Activated CD8-positive, alpha-beta T cell treated with anti-CD3 and anti-CD28 coated beads, Interleukin-2, amount 10 ng/mL, durations not matched to agents 7 days and 5 days (primary cell): ENCODE results near the gene MEGF8. TPM values are rescaled to one million over a fixed set of nuclear protein-coding genes. Genes with fewer than 3 reads are reported as not detected.
A peak's percentile ranks its signal among the peaks of the same experiment; 100 is the strongest.

ENCODE experiments used
- ATAC-seq: fragments of 150-1000 bp; cut with Tn5 transposase; one replicate; pipeline ENCODE4 v1.10.0; 2021; ENCODE audit warnings: moderate library complexity
- CTCF ChIA-PET: fragments of 350-600 bp; sonication (Branson Sonifier 250); formaldehyde crosslinking; loops from one replicate; lab custom pipeline; 2021; ENCODE audit warnings: antibody characterized with exemption; lab: Charles Lee
- POLR2A ChIA-PET: fragments of 350-600 bp; sonication (Branson Sonifier 250); formaldehyde crosslinking; loops from one replicate; lab custom pipeline; 2021; ENCODE audit warnings: antibody characterized with exemption; lab: Charles Lee
- DNase-seq: peaks from one replicate; pipeline ENCODE4 v3.0.0-alpha.2; 2020
- H3K27ac Mint-ChIP-seq: one replicate; pipeline ENCODE4 v1.8.0; 2021; ENCODE audit warnings: mild to moderate bottlenecking, mixed read lengths
- H3K27me3 Mint-ChIP-seq: one replicate; pipeline ENCODE4 v1.8.0; 2021; ENCODE audit warnings: low read depth, mixed read lengths
- H3K36me3 Mint-ChIP-seq: one replicate; pipeline ENCODE4 v1.8.0; 2021; ENCODE audit warnings: low read depth, mixed read lengths
- H3K4me1 Mint-ChIP-seq: one replicate; pipeline ENCODE4 v1.8.0; 2021; ENCODE audit warnings: low read depth, mixed read lengths
- H3K4me3 Mint-ChIP-seq: one replicate; pipeline ENCODE4 v1.8.0; 2021; ENCODE audit warnings: mild to moderate bottlenecking, mixed read lengths
- H3K9me3 Mint-ChIP-seq: one replicate; pipeline ENCODE4 v1.8.0; 2022; ENCODE audit warnings: mixed read lengths; ENCODE audit not compliant: insufficient read depth
- total RNA-seq, 2 experiments: library from RNA; stranded (reverse); gene quantifications; one replicate each; pipeline ENCODE4 v1.2.3, GENCODE V29; 2021

Gene MEGF8
- total RNA-seq, 2 experiments from 2014 or later, result 5.0 to 5.9 TPM

DNA sequence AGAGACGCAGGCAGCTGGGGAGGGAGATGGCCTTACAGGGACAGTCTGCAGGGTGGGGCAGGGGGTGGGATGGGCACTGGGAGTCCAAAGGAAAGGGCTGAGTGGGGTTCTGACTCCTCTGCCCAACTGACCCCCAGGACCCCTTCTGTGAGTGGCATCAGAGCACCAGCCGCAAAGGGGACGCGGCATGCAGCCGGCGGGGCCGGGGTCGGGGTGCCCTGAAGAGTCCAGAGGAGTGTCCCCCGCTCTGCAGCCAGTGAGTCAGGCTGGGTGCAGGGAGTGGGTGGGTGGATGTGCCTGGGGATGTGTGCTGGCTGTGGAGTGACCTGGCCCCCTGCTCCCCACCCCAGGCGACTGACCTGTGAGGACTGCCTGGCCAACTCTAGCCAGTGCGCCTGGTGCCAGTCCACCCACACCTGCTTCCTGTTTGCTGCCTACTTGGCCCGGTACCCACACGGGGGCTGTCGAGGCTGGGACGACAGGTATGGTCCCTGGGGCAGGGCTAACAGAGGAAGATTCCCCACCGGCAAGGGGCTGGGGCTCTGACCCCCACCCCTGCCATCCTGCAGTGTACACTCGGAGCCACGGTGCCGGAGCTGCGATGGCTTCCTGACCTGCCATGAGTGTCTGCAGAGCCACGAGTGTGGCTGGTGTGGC, 25.8 kb downstream of the MEGF8 start:
- H3K27ac Mint-ChIP-seq, result no peak overlapping the region

GRCh38 chr19:42352301-42353259, 27.1 kb downstream of the MEGF8 start:
- no peak overlapping the region for H3K4me3 Mint-ChIP-seq
- H3K36me3 Mint-ChIP-seq, result no peaks in the 10 kb centered on the region
- no peaks in the 10 kb centered on the region for H3K27me3 Mint-ChIP-seq
- peak; percentile 67 for ATAC-seq
- peak; percentile 39 for DNase-seq
- H3K4me1 Mint-ChIP-seq, result no peaks in the 10 kb centered on the region
- H3K27ac Mint-ChIP-seq, result no peak overlapping the region
- ChIA-PET CTCF (no interaction called here), POLR2A (no interaction called here)
- H3K9me3 Mint-ChIP-seq, result no peaks in the 10 kb centered on the region

More for the DNA sequence above, 25.8 kb downstream of the MEGF8 start:
- Mint-ChIP-seq H3K36me3 (no peaks in the 10 kb centered on the region), H3K9me3 (no peaks in the 10 kb centered on the region), H3K4me3 (no peak overlapping the region), H3K4me1 (no peaks in the 10 kb centered on the region), H3K27me3 (no peaks in the 10 kb centered on the region)
- DNase-seq (no peak), ATAC-seq (no peak)
- CTCF ChIA-PET, result no interaction called here
- POLR2A ChIA-PET, result no interaction called here

- DNase-seq (no peak), ATAC-seq (no peak)
- H3K4me3 Mint-ChIP-seq, result no peak overlapping the region
- no peak overlapping the region for H3K27ac Mint-ChIP-seq
- H3K9me3 Mint-ChIP-seq, result no peaks in the 10 kb centered on the region
- ChIA-PET POLR2A (no interaction called here), CTCF (no interaction called here)
- no peaks in the 10 kb centered on the region for H3K27me3 Mint-ChIP-seq
- no peaks in the 10 kb centered on the region for H3K36me3 Mint-ChIP-seq
- H3K4me1 Mint-ChIP-seq, result peaks cover 2% of the 10 kb centered on the region
These were observed 28.0 kb downstream of the MEGF8 start for GRCh38 chr19:42353341-42354015.

DNA sequence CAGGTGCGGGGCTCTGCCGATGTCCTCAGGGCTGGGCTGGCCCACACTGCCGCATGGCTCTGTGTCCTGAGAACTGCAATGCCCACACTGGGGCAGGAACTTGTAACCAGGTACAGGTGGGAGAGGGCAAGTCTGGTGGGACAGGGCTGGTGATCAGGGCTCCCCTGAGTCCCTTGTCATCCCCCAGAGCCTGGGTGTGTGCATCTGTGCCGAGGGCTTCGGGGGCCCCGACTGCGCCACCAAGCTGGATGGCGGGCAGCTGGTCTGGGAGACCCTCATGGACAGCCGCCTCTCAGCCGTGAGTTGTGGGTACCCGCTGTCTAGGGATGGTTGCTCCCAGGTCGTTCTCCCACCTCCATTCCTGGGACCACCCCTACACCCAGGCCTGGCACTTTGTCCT, 30.5 kb downstream of the MEGF8 start:
- H3K4me1 Mint-ChIP-seq, result peaks cover 7% of the 10 kb centered on the region
- no peak for DNase-seq
- no peaks in the 10 kb centered on the region for H3K36me3 Mint-ChIP-seq
- H3K4me3 Mint-ChIP-seq, result no peak overlapping the region
- CTCF ChIA-PET, result no interaction called here
- H3K9me3 Mint-ChIP-seq, result no peaks in the 10 kb centered on the region
- H3K27ac Mint-ChIP-seq, result no peak overlapping the region
- ATAC-seq, result no peak
- POLR2A ChIA-PET, result interaction anchor here (0.5 kb wide), 1 partner anchor 26 kb away, joined by 3 read pairs; no protein-coding TSS in a partner anchor
- no peaks in the 10 kb centered on the region for H3K27me3 Mint-ChIP-seq

DNA sequence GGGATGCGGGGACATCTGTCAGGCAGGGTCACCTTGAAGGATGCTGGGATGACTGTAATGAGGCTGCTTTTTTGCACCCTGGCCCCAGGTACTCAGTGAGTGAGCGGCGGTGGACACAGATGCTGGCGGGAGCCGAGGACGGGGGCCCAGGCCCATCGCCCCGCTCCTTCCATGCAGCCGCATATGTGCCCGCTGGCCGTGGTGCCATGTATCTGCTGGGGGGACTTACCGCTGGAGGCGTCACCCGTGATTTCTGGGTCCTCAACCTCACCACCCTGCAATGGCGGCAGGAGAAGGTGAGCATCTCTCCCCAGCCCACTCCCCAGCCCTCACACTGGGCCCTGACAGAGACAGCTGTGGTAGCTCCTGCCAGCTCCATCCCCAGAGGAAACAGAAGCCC, 31.3 kb downstream of the MEGF8 start:
- DNase-seq, result no peak
- no peak overlapping the region for H3K27ac Mint-ChIP-seq
- no peaks in the 10 kb centered on the region for H3K27me3 Mint-ChIP-seq
- ATAC-seq, result no peak
- ChIA-PET POLR2A (no interaction called here), CTCF (no interaction called here)
- H3K4me1 Mint-ChIP-seq, result peaks cover 7% of the 10 kb centered on the region
- no peaks in the 10 kb centered on the region for H3K9me3 Mint-ChIP-seq
- no peaks in the 10 kb centered on the region for H3K36me3 Mint-ChIP-seq
- H3K4me3 Mint-ChIP-seq, result no peak overlapping the region

GRCh38 chr19:42357290-42357689, 31.9 kb downstream of the MEGF8 start:
- H3K36me3 Mint-ChIP-seq, result no peaks in the 10 kb centered on the region
- ATAC-seq, result no peak
- no peak for DNase-seq
- H3K9me3 Mint-ChIP-seq, result no peaks in the 10 kb centered on the region
- CTCF ChIA-PET, result no interaction called here
- POLR2A ChIA-PET, result interaction anchor here (1.0 kb wide), 1 partner anchor 15 kb away, joined by 3 read pairs; no protein-coding TSS in a partner anchor
- no peaks in the 10 kb centered on the region for H3K27me3 Mint-ChIP-seq
- H3K27ac Mint-ChIP-seq, result no peak overlapping the region
- H3K4me1 Mint-ChIP-seq, result peaks cover 7% of the 10 kb centered on the region
- no peak overlapping the region for H3K4me3 Mint-ChIP-seq

- POLR2A ChIA-PET, result no interaction called here
- Mint-ChIP-seq H3K4me3 (no peak overlapping the region), H3K27ac (no peak overlapping the region), H3K36me3 (peaks cover 7% of the 10 kb centered on the region), H3K9me3 (no peaks in the 10 kb centered on the region), H3K4me1 (peaks cover 7% of the 10 kb centered on the region), H3K27me3 (no peaks in the 10 kb centered on the region)
- CTCF ChIA-PET, result no interaction called here
- ATAC-seq (no peak), DNase-seq (no peak)
These were observed 35.5 kb downstream of the MEGF8 start for GRCh38 chr19:42360787-42361544.

DNA sequence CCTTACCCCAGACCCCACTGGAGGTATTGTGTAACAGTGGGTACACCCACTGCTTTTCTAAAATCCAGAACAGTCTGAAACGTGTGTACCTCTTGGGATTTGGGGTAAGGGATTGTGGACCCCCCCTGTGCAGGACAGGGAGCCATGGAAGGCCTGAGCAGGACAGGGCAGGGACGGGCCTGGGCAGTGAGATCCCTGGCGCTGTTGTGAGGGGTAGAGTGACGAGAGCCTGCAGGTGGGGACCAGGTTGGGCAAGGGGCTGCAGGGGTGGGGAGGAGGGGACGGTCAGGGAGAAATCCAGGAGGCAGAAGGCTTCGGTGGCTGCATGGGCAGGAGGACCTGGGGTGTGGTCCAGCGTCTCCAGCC, 36.1 kb downstream of the MEGF8 start:
- no peak for ATAC-seq
- peaks cover 7% of the 10 kb centered on the region for H3K36me3 Mint-ChIP-seq
- no peak overlapping the region for H3K4me3 Mint-ChIP-seq
- H3K4me1 Mint-ChIP-seq, result peaks cover 7% of the 10 kb centered on the region
- no peak for DNase-seq
- no peaks in the 10 kb centered on the region for H3K9me3 Mint-ChIP-seq
- no peaks in the 10 kb centered on the region for H3K27me3 Mint-ChIP-seq
- CTCF ChIA-PET, result no interaction called here
- POLR2A ChIA-PET, result no interaction called here
- peak overlapping the region; percentile 25 for H3K27ac Mint-ChIP-seq

DNA sequence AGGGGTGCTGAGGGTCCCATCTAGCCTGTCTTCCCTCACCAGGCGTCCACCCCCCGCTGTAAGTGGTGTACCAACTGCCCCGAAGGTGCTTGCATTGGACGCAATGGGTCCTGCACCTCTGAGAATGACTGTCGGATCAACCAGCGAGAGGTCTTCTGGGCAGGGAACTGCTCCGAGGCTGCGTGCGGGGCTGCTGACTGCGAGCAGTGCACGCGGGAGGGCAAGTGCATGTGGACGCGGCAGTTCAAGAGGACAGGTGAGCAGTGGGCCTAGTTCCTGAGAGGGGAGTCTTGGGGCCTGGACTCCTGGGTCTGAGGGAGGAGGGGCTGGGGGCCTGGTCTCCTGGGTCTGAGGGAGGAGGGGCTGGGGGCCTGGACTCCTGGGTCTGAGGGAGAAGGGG, 36.9 kb downstream of the MEGF8 start:
- no peaks in the 10 kb centered on the region for H3K27me3 Mint-ChIP-seq
- DNase-seq (no peak), ATAC-seq (no peak)
- POLR2A ChIA-PET, result no interaction called here
- H3K27ac Mint-ChIP-seq, result no peak overlapping the region
- CTCF ChIA-PET, result no interaction called here
- peaks cover 7% of the 10 kb centered on the region for H3K4me1 Mint-ChIP-seq
- no peak overlapping the region for H3K4me3 Mint-ChIP-seq
- peaks cover 7% of the 10 kb centered on the region for H3K36me3 Mint-ChIP-seq
- H3K9me3 Mint-ChIP-seq, result no peaks in the 10 kb centered on the region

GRCh38 chr19:42362891-42363440, 37.5 kb downstream of the MEGF8 start:
- ChIA-PET POLR2A (no interaction called here), CTCF (no interaction called here)
- ATAC-seq (no peak), DNase-seq (no peak)
- H3K27ac Mint-ChIP-seq, result peak overlapping the region; percentile 4
- no peaks in the 10 kb centered on the region for H3K9me3 Mint-ChIP-seq
- H3K27me3 Mint-ChIP-seq, result no peaks in the 10 kb centered on the region
- H3K36me3 Mint-ChIP-seq, result peaks cover 7% of the 10 kb centered on the region
- peaks cover 7% of the 10 kb centered on the region for H3K4me1 Mint-ChIP-seq
- no peak overlapping the region for H3K4me3 Mint-ChIP-seq

- Mint-ChIP-seq H3K4me1 (peaks cover 2% of the 10 kb centered on the region), H3K27me3 (no peaks in the 10 kb centered on the region), H3K4me3 (no peak overlapping the region), H3K36me3 (peaks cover 7% of the 10 kb centered on the region), H3K9me3 (no peaks in the 10 kb centered on the region), H3K27ac (no peak overlapping the region)
- no peak for ATAC-seq
- ChIA-PET CTCF (no interaction called here), POLR2A (no interaction called here)
- DNase-seq, result no peak
These were observed 38.3 kb downstream of the MEGF8 start for GRCh38 chr19:42363614-42364346.
